ENCODE data around the gene SLC11A1.

SLC11A1 gene

DNA sequence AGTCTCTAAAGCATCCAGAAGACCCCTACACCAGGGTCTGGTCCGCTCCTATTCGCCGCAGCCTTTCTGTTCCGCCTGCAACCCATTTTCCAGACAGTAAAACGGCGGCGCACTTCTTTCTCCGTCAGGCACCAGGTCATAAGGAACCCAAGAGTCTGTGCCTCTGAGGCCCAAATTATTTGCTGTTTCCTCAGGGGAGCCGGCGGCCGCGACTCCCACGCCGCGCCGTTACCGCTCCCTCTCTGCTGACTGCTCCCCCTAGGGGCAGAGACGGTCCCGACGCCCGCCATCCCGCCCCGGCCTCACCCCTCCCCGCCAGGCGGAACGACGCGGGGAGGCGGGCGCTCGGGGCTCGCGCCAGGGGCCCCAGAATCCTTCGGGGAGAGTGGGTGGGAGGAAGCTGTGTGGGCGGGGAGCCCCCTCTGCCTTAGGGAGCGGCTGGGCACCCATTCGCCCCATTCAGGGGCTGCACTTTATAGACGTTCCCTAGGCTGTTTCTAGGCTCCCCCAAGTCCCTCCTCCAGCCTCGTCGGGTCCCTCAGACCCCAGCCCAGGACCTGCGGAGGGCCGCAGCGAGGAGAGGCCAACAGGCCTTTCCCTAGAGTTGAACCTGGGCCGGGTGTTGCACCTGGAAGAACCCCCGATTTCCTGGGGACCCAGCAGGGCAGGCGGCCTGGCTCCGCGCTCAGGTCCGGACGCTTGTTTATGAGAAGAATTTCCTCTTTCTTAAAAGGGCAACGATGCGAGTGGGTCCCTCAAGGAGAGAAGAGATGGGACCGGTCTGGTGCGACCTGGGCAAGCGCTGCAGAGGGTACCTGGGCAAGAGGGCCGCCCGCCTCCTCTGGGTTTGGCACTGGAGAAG, 14.0 kb downstream of the SLC11A1 start (continued):
- TF ChIP-seq, protein P1, sequence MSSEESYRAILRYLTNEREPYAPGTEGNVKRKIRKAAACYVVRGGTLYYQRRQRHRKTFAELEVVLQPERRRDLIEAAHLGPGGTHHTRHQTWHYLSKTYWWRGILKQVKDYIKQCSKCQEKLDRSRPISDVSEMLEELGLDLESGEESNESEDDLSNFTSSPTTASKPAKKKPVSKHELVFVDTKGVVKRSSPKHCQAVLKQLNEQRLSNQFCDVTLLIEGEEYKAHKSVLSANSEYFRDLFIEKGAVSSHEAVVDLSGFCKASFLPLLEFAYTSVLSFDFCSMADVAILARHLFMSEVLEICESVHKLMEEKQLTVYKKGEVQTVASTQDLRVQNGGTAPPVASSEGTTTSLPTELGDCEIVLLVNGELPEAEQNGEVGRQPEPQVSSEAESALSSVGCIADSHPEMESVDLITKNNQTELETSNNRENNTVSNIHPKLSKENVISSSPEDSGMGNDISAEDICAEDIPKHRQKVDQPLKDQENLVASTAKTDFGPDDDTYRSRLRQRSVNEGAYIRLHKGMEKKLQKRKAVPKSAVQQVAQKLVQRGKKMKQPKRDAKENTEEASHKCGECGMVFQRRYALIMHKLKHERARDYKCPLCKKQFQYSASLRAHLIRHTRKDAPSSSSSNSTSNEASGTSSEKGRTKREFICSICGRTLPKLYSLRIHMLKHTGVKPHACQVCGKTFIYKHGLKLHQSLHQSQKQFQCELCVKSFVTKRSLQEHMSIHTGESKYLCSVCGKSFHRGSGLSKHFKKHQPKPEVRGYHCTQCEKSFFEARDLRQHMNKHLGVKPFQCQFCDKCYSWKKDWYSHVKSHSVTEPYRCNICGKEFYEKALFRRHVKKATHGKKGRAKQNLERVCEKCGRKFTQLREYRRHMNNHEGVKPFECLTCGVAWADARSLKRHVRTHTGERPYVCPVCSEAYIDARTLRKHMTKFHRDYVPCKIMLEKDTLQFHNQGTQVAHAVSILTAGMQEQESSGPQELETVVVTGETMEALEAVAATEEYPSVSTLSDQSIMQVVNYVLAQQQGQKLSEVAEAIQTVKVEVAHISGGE (tag by site-specific recombination; conservative IDR thresholded peaks at IDR 0.05; ENCODE audit: low read depth), result peak; percentile 64
- TF ChIP-seq ZNF324 (tag by site-specific recombination; IDR thresholded peaks at IDR 0.05) (peak; percentile 73; the same call in 1 of the 2 replicates), ZNF184 (tag by site-specific recombination; IDR thresholded peaks at IDR 0.05) (peak; percentile 46; the same call in 1 of the 2 replicates), ZEB2 (tag by site-specific recombination; IDR thresholded peaks at IDR 0.05) (peak; percentile 90), ZNF266 (tag by site-specific recombination; IDR thresholded peaks at IDR 0.05; ENCODE audit: low read depth) (no peak), SCRT1 (tag by site-specific recombination; IDR thresholded peaks at IDR 0.05; ENCODE audit: borderline replicate concordance) (no peak), EGR2 (tag by site-specific recombination; IDR thresholded peaks at IDR 0.05; ENCODE audit: low read depth) (peak; percentile 79), ZNF777 (tag by site-specific recombination; IDR thresholded peaks at IDR 0.05; ENCODE audit: borderline replicate concordance) (no peak), ZNF658 (tag by site-specific recombination; IDR thresholded peaks at IDR 0.05) (no peak), ZNF48 (tag by site-specific recombination; IDR thresholded peaks at IDR 0.05) (no peak), WT1 (tag by site-specific recombination; IDR thresholded peaks at IDR 0.05) (peak; percentile 58; the same call in 1 of the 2 replicates), ZBTB7A (tag by site-specific recombination; IDR thresholded peaks at IDR 0.05; ENCODE audit: low read depth) (peak; percentile 78; the same call in 1 of the 2 replicates), GFI1B (tag by site-specific recombination; IDR thresholded peaks at IDR 0.05) (no peak), HOXC10 (CRISPR knock-in tag; IDR thresholded peaks at IDR 0.05) (no peak), ZNF701 (tag by site-specific recombination; IDR thresholded peaks at IDR 0.05) (no peak), ZNF600 (tag by site-specific recombination; IDR thresholded peaks at IDR 0.05) (peak; percentile 45; the same call in 1 of the 2 replicates), ZNF837 (tag by site-specific recombination; IDR thresholded peaks at IDR 0.05) (no peak), ZNF629 (tag by site-specific recombination; IDR thresholded peaks at IDR 0.05) (peak; percentile 66), ZNF843 (tag by site-specific recombination; IDR thresholded peaks at IDR 0.05) (peak; percentile 70), ZFP37 (tag by site-specific recombination; IDR thresholded peaks at IDR 0.05) (peak; percentile 83; the same call in 1 of the 2 replicates), ZNF624 (tag by site-specific recombination; IDR thresholded peaks at IDR 0.05) (no peak), KLF16 (tag by site-specific recombination; IDR thresholded peaks at IDR 0.05) (peak; percentile 93)
- TF ChIP-seq, protein P2, sequence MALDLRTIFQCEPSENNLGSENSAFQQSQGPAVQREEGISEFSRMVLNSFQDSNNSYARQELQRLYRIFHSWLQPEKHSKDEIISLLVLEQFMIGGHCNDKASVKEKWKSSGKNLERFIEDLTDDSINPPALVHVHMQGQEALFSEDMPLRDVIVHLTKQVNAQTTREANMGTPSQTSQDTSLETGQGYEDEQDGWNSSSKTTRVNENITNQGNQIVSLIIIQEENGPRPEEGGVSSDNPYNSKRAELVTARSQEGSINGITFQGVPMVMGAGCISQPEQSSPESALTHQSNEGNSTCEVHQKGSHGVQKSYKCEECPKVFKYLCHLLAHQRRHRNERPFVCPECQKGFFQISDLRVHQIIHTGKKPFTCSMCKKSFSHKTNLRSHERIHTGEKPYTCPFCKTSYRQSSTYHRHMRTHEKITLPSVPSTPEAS (tag by site-specific recombination; IDR thresholded peaks at IDR 0.05), result peak; percentile 31; the same call in 1 of the 2 replicates
- TF ChIP-seq, protein P3, sequence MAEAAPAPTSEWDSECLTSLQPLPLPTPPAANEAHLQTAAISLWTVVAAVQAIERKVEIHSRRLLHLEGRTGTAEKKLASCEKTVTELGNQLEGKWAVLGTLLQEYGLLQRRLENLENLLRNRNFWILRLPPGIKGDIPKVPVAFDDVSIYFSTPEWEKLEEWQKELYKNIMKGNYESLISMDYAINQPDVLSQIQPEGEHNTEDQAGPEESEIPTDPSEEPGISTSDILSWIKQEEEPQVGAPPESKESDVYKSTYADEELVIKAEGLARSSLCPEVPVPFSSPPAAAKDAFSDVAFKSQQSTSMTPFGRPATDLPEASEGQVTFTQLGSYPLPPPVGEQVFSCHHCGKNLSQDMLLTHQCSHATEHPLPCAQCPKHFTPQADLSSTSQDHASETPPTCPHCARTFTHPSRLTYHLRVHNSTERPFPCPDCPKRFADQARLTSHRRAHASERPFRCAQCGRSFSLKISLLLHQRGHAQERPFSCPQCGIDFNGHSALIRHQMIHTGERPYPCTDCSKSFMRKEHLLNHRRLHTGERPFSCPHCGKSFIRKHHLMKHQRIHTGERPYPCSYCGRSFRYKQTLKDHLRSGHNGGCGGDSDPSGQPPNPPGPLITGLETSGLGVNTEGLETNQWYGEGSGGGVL (tag by site-specific recombination; IDR thresholded peaks at IDR 0.05), result peak; percentile 89
- TF ChIP-seq, protein P4, sequence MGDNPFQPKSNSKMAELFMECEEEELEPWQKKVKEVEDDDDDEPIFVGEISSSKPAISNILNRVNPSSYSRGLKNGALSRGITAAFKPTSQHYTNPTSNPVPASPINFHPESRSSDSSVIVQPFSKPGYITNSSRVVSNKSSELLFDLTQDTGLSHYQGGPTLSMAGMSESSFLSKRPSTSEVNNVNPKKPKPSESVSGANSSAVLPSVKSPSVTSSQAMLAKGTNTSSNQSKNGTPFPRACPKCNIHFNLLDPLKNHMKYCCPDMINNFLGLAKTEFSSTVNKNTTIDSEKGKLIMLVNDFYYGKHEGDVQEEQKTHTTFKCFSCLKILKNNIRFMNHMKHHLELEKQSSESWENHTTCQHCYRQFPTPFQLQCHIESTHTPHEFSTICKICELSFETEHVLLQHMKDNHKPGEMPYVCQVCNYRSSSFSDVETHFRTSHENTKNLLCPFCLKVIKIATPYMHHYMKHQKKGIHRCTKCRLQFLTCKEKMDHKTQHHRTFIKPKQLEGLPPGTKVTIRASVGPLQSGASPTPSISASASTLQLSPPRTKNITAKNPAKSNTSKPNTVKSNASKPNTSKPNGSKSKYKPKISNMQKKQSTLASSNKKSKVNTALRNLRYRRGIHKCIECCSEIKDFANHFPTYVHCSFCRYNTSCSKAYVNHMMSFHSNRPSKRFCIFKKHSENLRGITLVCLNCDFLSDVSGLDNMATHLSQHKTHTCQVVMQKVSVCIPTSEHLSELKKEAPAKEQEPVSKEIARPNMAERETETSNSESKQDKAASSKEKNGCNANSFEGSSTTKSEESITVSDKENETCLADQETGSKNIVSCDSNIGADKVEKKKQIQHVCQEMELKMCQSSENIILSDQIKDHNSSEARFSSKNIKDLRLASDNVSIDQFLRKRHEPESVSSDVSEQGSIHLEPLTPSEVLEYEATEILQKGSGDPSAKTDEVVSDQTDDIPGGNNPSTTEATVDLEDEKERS (tag by site-specific recombination; IDR thresholded peaks at IDR 0.05), result 0 out of 2 replicates have a peak, but pooled peaks have one; percentile 50
- TF ChIP-seq, protein P5, sequence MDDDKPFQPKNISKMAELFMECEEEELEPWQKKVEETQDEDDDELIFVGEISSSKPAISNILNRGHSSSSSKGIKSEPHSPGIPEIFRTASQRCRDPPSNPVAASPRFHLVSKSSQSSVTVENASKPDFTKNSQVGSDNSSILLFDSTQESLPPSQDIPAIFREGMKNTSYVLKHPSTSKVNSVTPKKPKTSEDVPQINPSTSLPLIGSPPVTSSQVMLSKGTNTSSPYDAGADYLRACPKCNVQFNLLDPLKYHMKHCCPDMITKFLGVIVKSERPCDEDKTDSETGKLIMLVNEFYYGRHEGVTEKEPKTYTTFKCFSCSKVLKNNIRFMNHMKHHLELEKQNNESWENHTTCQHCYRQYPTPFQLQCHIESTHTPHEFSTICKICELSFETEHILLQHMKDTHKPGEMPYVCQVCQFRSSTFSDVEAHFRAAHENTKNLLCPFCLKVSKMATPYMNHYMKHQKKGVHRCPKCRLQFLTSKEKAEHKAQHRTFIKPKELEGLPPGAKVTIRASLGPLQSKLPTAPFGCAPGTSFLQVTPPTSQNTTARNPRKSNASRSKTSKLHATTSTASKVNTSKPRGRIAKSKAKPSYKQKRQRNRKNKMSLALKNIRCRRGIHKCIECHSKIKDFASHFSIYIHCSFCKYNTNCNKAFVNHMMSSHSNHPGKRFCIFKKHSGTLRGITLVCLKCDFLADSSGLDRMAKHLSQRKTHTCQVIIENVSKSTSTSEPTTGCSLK (tag by site-specific recombination; IDR thresholded peaks at IDR 0.05), result no peak
